Activated T-cell treated with anti-CD3 and anti-CD28 coated beads, Interleukin-2, amount 50 U/mL, for 48 hours (primary cell): ENCODE measurements around the gene S100A9.
"Not testable (repeated sequence)": the region's sequence is repeated elsewhere in the genome, so short reads cannot be mapped to it uniquely, and the experiment has no call there.

ENCODE experiments used
- DNase-seq, 2 experiments: peaks; one replicate each; pipeline ENCODE4 v3.0.0-alpha.2; 2020

The S100A9 gene

GRCh38 chr1:153357853-153358690 lies at the start of gene S100A9:
Gene S100A9, plus strand, starts transcription at chr1:153357854. Its CDS starts 430 bp downstream, at chr1:153358284.
- no peak for DNase-seq

GRCh38 chr1:153308540-153308939 lies 49.1 kb upstream of the S100A9 start:
- DNase-seq = no peak

GRCh38 chr1:153309441-153309840 lies 48.2 kb upstream of the S100A9 start:
- DNase-seq = no peak

GRCh38 chr1:153310526-153310925 lies 47.1 kb upstream of the S100A9 start:
- no peak for DNase-seq

- no peak for DNase-seq
These were observed 45.0 kb upstream of the S100A9 start, which contains the start of gene PGLYRP3 for GRCh38 chr1:153312570-153313186. Gene PGLYRP3, minus strand, starts transcription at chr1:153312952. Its CDS starts 2,287 bp downstream, at chr1:153310665.

GRCh38 chr1:153313288-153313687 lies 44.4 kb upstream of the S100A9 start:
- DNase-seq = no peak

GRCh38 chr1:153314388-153314787 lies 43.3 kb upstream of the S100A9 start:
- DNase-seq = not testable (repeated sequence)

- not testable (repeated sequence) for DNase-seq
These were observed 41.6 kb upstream of the S100A9 start for GRCh38 chr1:153316013-153316412.

GRCh38 chr1:153318145-153318544 lies 39.5 kb upstream of the S100A9 start:
- DNase-seq = not testable (repeated sequence)

- DNase-seq = no peak
These were observed 35.1 kb upstream of the S100A9 start for GRCh38 chr1:153322568-153322967.

GRCh38 chr1:153324912-153325311 lies 32.7 kb upstream of the S100A9 start:
- no peak for DNase-seq

GRCh38 chr1:153333902-153334301 lies 23.8 kb upstream of the S100A9 start:
- no peak for DNase-seq

- no peak for DNase-seq
These were observed 21.0 kb upstream of the S100A9 start for GRCh38 chr1:153336650-153337049.

- DNase-seq = no peak
These were observed 19.4 kb upstream of the S100A9 start for GRCh38 chr1:153337980-153338853.

GRCh38 chr1:153339802-153340201 lies 17.9 kb upstream of the S100A9 start:
- no peak for DNase-seq

- no peak for DNase-seq
These were observed 17.3 kb upstream of the S100A9 start for GRCh38 chr1:153340356-153340755.

GRCh38 chr1:153341431-153341934 lies 16.2 kb upstream of the S100A9 start:
- DNase-seq = no peak

- no peak for DNase-seq
These were observed 15.5 kb upstream of the S100A9 start for GRCh38 chr1:153342178-153342577.

GRCh38 chr1:153343040-153343681 lies 14.5 kb upstream of the S100A9 start:
- DNase-seq = no peak

- DNase-seq = no peak
These were observed 13.6 kb upstream of the S100A9 start for GRCh38 chr1:153343811-153344717.

GRCh38 chr1:153344718-153345025 lies 13.0 kb upstream of the S100A9 start:
- no peak for DNase-seq
